Activated naive CD4-positive, alpha-beta T cell treated with anti-CD3 and anti-CD28 coated beads, Interleukin-2, amount 50 U/mL, for 24 hours (primary cell): ENCODE measurements around the gene GHSR.

Experiments
- H3K27ac Mint-ChIP-seq: one replicate; pipeline ENCODE4 v1.8.0; 2021; ENCODE audit warnings: mild to moderate bottlenecking, mixed read lengths
- H3K27me3 Mint-ChIP-seq: one replicate; pipeline ENCODE4 v1.8.0; 2021; ENCODE audit warnings: mixed read lengths
- H3K36me3 Mint-ChIP-seq: one replicate; pipeline ENCODE4 v1.8.0; 2021; ENCODE audit warnings: mixed read lengths
- H3K4me1 Mint-ChIP-seq: one replicate; pipeline ENCODE4 v1.8.0; 2021; ENCODE audit warnings: mixed read lengths
- H3K4me3 Mint-ChIP-seq: one replicate; pipeline ENCODE4 v1.8.0; 2021; ENCODE audit warnings: mild to moderate bottlenecking, mixed read lengths
- H3K9me3 Mint-ChIP-seq: one replicate; pipeline ENCODE4 v1.8.0; 2021; ENCODE audit warnings: mixed read lengths

Gene GHSR

DNA sequence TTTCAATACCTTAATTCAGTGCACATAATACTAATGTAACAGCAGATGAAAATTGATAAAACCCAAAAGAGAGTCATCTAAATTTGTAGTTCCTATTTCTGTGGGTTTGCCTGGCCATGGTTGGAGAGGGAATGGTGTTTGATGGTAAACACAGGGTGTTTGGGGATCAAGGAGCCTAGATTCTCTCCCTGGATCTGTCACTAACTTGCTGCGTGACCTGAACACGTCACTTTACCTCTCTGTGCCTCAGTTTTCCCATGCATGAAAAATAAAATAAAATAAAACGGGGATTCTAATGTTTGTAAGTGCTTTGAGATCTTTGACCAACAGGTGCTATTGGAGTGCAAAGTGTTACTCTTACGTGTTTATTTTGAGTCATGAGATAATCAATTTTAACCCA, 49.8 kb downstream of the GHSR start:
- no peaks in the 10 kb centered on the region for H3K27me3 Mint-ChIP-seq
- H3K4me1 Mint-ChIP-seq: no peaks in the 10 kb centered on the region
- H3K36me3 Mint-ChIP-seq: peaks cover 26% of the 10 kb centered on the region
- H3K27ac Mint-ChIP-seq: no peak overlapping the region
- H3K9me3 Mint-ChIP-seq: peaks cover 5% of the 10 kb centered on the region
- no peak overlapping the region for H3K4me3 Mint-ChIP-seq

DNA sequence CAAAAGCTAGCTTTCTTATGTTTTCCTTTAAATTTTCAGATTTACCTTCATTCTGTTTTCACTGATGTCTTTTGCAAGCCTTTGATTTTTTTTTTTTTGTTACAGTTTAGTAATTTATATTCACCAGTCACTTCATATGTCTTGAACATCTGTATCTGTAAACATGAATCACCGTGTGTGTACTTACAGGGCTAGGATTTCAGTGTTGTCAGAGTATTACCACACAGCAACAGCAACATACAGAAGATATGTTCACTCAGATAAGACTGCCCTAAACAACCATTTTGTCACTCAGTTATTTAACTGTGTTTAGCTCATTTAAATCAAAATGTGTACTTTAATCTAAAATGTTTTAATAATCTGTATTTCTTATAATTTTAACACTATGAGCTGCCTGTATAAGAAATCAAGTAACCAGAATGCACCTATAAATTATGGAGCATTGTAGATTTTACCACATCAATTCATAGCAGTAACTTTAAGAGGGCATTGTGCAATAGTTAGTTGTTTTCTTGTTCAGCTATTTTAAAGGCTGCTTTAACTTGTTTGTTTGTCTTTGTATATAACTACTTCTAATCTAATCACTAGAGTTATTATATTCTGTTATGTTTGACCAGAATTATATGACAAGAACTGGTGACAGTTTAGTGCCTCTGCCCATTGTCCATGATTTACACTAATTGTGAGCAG, 50.4 kb downstream of the GHSR start:
- no peak overlapping the region for H3K27ac Mint-ChIP-seq
- peaks cover 4% of the 10 kb centered on the region for H3K9me3 Mint-ChIP-seq
- H3K36me3 Mint-ChIP-seq: peaks cover 31% of the 10 kb centered on the region
- no peak overlapping the region for H3K4me3 Mint-ChIP-seq
- no peaks in the 10 kb centered on the region for H3K4me1 Mint-ChIP-seq
- H3K27me3 Mint-ChIP-seq: no peaks in the 10 kb centered on the region

DNA sequence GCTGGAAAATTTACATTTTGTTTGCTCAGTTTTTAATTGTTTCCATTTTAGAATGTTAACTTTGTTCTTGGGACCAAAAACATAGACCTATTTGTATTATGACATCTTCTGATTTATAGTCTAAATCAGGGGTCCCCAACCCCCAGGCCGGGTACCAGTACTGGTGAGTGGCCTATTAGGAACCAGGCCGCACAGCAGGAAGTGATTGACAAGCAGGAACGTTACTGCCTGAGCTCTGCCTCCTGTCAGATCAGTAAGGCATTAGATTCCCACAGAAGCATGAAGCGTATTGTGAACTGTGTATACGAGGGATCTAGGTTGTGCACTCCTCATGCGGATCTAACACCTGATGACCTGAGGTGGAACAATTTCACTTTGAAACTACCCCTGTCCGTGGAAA, 51.9 kb downstream of the GHSR start:
- no peak overlapping the region for H3K27ac Mint-ChIP-seq
- H3K4me3 Mint-ChIP-seq: no peak overlapping the region
- peaks cover 29% of the 10 kb centered on the region for H3K36me3 Mint-ChIP-seq
- no peaks in the 10 kb centered on the region for H3K9me3 Mint-ChIP-seq
- H3K4me1 Mint-ChIP-seq: no peaks in the 10 kb centered on the region
- H3K27me3 Mint-ChIP-seq: no peaks in the 10 kb centered on the region

DNA sequence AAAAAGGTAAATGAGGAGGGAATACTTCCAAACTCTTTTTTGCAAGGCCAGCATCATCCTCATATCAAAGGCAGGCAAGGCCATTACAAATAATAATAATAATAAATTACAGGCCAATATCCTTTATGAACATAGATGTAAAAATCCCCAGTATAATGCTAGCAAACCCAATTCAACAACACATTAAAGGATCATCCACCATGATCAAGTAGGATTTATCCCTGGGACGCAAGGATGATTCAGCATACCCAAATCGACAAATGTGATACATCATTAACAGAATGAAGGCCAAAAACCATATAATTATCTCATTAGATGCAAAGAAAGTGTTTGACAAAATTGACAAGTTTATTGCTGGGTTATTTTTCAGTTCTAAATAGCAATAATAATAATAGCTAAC, 53.6 kb downstream of the GHSR start:
- no peaks in the 10 kb centered on the region for H3K4me1 Mint-ChIP-seq
- no peak overlapping the region for H3K4me3 Mint-ChIP-seq
- H3K9me3 Mint-ChIP-seq: no peaks in the 10 kb centered on the region
- peaks cover 23% of the 10 kb centered on the region for H3K36me3 Mint-ChIP-seq
- no peaks in the 10 kb centered on the region for H3K27me3 Mint-ChIP-seq
- no peak overlapping the region for H3K27ac Mint-ChIP-seq
